ENCODE measurements around the gene SMAD1.
A peak's percentile ranks its signal among the peaks of the same experiment; 100 is the strongest.

SMAD1 gene

DNA sequence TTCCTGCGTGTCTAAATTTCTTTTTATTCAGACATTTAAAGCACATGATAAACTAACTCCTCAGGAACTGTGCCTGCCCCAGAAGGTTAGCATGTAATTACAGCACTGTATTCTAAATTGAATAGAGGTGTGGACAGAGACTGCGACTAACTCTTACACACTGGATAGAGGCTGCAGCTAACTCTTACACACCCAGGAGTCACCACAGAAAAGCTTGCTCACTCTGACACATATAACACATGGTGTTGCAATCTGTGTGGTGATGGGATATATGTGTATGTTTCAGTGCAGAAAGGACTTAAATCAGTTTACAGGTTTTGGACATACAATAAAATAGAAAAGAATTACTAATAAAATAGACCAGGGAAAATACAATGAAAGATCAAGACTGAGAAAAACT, 41.5 kb downstream of the SMAD1 start:
- DNase-seq (ENCODE audit: low spot score), result no peak
- no peak overlapping the region for H3K27ac ChIP-seq
- no peak overlapping the region for H3K4me3 ChIP-seq
- TF ChIP-seq, protein P1, sequence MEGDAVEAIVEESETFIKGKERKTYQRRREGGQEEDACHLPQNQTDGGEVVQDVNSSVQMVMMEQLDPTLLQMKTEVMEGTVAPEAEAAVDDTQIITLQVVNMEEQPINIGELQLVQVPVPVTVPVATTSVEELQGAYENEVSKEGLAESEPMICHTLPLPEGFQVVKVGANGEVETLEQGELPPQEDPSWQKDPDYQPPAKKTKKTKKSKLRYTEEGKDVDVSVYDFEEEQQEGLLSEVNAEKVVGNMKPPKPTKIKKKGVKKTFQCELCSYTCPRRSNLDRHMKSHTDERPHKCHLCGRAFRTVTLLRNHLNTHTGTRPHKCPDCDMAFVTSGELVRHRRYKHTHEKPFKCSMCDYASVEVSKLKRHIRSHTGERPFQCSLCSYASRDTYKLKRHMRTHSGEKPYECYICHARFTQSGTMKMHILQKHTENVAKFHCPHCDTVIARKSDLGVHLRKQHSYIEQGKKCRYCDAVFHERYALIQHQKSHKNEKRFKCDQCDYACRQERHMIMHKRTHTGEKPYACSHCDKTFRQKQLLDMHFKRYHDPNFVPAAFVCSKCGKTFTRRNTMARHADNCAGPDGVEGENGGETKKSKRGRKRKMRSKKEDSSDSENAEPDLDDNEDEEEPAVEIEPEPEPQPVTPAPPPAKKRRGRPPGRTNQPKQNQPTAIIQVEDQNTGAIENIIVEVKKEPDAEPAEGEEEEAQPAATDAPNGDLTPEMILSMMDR (IDR thresholded peaks at IDR 0.05), result no peak

DNA sequence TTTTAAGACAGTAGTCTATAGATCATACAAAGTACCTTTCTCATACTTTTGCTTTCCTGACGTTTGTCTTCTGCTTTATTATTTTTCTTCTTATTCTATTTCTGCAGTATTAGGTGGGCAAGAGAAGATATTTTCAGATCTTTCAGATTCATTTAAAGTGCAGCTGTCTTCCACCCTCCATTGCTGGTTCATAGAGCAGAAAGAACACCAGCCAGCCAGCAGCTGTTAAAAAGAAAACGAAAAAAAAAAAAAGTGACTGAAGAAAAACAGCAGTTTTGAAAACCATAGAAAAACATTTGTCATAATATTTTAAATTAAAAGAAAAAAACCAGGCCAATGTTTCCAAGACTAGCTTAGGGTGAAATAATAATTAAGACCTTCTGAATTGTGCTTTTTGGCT, 42.9 kb downstream of the SMAD1 start:
- no peak for DNase-seq (ENCODE audit: low spot score)
- TF ChIP-seq, protein P1 (IDR thresholded peaks at IDR 0.05), result no peak
- H3K27ac ChIP-seq, result no peak overlapping the region
- no peak overlapping the region for H3K4me3 ChIP-seq

DNA sequence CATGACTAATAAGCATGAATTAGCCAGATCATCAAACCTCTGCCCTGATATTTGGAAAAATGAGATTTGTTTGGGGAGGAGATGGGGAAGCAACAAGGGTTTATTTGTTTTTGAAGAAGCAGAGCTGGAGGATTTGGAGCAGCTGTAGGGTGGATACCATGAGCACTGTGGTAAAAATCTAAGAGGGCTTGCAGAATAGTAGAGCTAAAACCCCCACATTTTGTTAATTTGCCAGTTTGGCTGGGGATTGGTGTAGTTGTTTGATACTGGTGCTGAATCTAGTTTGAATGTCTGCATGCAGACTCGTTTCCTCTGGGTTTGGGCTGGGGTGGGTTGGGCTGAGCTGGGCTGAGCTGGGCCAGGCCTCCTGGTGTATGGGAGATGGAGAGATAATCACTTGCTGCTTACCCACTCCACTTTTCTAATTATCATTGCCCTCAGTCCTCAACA, 43.7 kb downstream of the SMAD1 start:
- TF ChIP-seq, protein P1 (IDR thresholded peaks at IDR 0.05), result no peak
- DNase-seq (ENCODE audit: low spot score), result no peak
- Histone ChIP-seq H3K4me3 (no peak overlapping the region), H3K27ac (peak overlapping the region in 1 of 2 donors; percentile 55)

DNA sequence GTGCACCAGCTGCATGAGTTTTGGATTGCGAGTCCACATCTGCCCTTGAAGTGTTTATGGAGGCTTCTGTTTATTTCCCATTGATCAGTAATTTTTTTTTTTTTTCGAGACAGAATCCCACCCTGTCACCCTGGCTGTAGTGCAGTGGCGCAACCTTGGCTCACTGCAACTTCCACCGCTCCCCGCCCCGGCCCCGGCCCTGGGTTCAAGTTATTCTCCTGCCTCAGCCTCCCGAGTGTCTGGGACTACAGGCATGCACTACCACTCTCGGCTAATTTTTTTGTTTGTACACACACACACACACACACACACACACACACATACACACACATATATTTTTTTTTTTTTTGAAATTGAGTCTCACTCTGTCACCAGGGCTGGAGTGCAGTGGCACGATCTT, 46.1 kb downstream of the SMAD1 start:
- Histone ChIP-seq H3K27ac (no peak overlapping the region), H3K4me3 (no peak overlapping the region)
- DNase-seq (ENCODE audit: low spot score), result no peak
- TF ChIP-seq, protein P1 (IDR thresholded peaks at IDR 0.05), result no peak

DNA sequence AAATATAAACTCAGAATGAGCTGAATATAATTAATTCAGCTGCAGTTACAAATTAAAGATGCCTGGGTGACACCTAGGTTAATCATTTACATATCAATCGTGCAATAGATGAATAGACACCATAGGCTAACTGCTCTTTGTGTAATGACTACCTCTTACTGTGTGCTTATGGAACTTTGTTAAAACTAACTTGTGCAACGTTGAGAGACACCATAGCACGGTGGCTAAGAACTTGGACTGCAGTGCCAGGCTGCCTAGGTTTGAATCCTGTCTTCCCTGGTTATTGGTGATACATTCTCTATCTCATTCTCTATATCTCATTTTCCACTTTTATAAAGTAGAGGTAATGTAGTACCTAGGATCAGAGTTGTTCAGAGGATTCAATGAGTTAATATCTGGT, 46.9 kb downstream of the SMAD1 start:
- DNase-seq (ENCODE audit: low spot score), result no peak
- Histone ChIP-seq H3K4me3 (no peak overlapping the region), H3K27ac (no peak overlapping the region)
- TF ChIP-seq, protein P1 (IDR thresholded peaks at IDR 0.05), result no peak

- H3K4me3 ChIP-seq, result no peak overlapping the region
- TF ChIP-seq, protein P1 (IDR thresholded peaks at IDR 0.05), result no peak
- DNase-seq (ENCODE audit: low spot score), result no peak
- H3K27ac ChIP-seq, result no peak overlapping the region
Observed at GRCh38 chr4:145530189-145530588, 48.5 kb downstream of the SMAD1 start.

DNA sequence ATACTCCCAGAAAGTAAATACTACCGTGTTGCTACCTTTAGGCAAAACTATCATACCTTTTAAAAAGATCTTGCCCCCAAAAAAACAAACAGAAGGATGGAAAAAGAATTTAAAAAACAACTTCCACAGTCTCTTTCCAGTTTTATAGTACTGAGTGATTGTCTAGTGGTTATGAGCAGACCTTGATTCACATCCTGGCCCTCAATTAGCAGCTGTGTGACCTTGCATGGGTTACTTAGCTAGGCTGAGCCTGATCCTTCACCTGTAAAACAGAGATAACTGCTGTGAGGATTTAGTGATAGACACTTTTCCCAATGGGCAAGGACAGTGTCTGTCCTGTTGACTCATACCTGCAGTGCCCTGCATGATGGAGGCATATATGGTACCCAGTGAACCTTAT, 49.0 kb downstream of the SMAD1 start:
- no peak for DNase-seq (ENCODE audit: low spot score)
- Histone ChIP-seq H3K4me3 (no peak overlapping the region), H3K27ac (no peak overlapping the region)
- TF ChIP-seq, protein P1 (IDR thresholded peaks at IDR 0.05), result no peak

All from coronary artery (tissue), 2 donors.